Left renal pelvis (tissue), 4 donors: Measurements from ENCODE around the gene SEZ6L2. TPM values are rescaled to one million over a fixed set of nuclear protein-coding genes. Genes with fewer than 3 reads are reported as not detected.
"Not testable (repeated sequence)": the region's sequence is repeated elsewhere in the genome, so short reads cannot be mapped to it uniquely, and the experiment has no call there.

Experiments
- DNase-seq, 4 donors: peaks; one replicate each; pipeline ENCODE4 v3.0.0-alpha.2; 2013; ENCODE audit warnings: low read depth in 4 of 4, low spot score in 3 of 4
- polyA plus RNA-seq, 4 donors: library from polyadenylated mRNA; unstranded; fragments of 120-200 nt; gene quantifications; one replicate each; pipeline ENCODE4 v1.2.1, GENCODE V29; 2013; ENCODE audit not compliant: insufficient read length in 4 of 4

Gene SEZ6L2
- polyA plus RNA-seq, 4 donors, result 9.5 to 11.8 (median 10.9) TPM

DNA sequence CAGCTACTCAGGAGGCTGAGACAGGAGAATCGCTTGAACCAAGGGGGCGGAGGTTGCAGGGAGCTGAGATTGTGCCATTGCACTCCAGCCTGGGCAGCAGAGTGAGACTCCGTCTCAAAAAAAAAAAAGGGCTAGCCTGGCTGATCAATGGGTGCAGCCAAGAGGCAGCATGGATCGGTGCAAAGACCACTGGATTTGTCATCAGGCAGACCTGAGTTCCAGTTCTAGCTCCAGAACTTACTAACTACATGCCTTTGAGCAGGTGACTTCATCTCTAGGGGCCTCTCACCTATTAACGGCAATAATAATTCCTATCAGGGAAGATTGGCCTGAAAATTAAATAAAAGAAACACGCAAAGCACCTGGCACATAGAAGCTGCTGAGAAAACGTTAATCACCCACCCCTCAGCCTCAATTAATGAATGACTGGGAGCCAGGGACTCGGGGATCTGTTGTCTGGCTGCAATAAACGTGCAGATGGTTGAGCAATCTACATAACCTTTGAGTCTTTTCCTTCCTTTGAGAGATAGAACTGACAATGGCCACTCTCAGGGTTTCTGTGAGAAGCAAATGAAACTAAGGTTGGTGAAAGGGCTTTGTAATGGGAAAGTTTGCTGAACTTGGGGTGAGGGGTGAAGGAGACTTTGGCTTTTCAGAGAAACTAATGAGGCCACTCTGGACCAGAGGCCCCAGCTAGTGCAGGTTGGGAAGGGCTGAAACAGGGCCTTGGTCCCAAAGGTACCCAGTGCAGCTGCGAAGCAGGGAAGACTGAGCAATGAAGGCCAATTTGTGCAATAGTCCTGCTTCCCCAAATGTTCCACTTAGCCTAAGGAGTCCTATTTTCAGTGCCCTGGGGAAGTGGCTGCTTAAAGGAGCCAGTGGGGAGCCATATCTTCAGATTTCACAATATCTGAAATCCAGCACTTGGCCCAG, 7.6 kb downstream of the SEZ6L2 start:
- DNase-seq, result no peak

GRCh38 chr16:29889372-29889771, 10.0 kb downstream of the SEZ6L2 start:
- DNase-seq, result not testable (repeated sequence)

GRCh38 chr16:29883987-29884386, 15.4 kb downstream of the SEZ6L2 start:
- DNase-seq, result no peak

DNA sequence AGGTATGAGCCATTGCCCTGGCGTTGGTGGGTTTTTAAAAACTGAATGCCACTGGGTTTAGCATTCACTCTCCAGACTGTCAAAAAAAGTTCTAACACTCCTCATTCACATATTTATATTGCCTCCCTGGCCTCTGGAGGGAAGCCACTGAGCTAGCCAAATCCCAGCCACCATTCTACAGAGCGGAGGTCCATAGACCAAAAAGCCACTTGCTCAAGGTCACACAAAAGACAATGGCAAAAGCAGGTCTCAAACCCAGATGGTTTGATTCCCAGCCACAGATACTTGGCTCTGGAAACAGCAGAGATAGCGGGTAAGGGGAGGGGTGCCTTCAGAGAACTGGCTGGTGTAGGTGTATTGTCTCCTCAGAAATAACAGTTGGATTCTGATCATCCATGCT, 18.3 kb downstream of the SEZ6L2 start:
- no peak for DNase-seq

- DNase-seq, result no peak
Observed at GRCh38 chr16:29878172-29878571, 21.2 kb downstream of the SEZ6L2 start.

GRCh38 chr16:29877266-29877961, 21.9 kb downstream of the SEZ6L2 start:
- DNase-seq, result no peak

- DNase-seq, result no peak
Observed at GRCh38 chr16:29876594-29877249, 22.6 kb downstream of the SEZ6L2 start.

DNA sequence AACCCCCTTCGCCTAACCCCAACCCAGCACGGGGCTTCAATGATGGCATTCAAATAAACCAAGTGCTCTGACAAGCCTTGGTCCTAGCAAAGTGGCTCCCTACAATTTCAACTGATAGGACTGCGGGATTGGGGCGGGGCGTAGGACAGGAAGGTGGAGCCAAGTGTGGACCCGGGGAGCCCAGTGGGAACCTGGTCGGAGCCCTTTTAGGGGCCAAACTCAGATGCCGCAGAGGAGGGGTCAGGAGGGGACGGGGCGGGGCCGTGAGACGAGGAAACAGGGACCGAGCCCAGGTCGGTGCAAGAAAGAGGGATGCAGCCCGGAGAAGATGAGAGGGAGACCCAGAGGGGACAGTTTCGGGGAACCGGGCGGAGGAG, 23.1 kb downstream of the SEZ6L2 start:
- DNase-seq, result no peak

DNA sequence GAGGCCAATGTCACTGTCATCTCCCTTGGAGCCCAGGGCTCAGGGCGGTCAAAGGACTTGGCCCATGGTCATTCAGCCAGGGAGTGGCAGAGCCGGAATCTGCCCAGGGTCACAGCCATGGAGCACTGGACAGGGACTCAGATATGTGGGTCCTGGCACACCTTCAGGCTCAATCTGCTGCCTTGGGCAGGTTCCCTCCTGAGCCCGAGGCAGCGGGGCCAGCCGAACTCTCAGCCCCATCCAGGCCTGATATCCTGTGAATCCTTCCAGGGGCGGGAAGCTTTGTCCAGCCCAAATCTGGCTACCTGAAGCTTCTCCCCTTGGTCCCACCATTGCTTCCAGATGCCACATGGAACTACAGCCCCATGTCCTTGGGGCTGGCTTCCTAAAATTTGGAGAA, 24.1 kb downstream of the SEZ6L2 start:
- no peak for DNase-seq

DNA sequence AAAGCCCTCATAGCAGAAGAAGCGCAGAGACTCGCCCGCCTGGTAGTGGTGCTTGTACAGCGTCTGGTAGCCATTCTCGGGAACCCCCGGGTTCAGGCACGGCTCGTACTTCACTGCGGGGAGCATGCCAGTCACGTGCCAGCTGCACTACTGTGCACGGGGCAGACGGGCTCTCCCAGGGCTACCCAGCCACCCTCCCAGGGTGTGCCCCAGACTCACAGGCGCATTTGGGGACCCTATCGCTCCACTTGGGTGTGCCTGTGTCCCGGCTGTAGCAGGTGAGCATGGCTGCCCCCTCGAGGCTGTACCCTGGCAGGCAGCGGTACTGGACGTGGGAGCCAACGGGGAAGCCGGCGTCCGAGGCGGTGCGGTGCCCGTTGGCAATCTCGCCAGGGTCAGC, 26.0 kb downstream of the SEZ6L2 start:
- no peak for DNase-seq

GRCh38 chr16:29871822-29872546, 27.4 kb downstream of the SEZ6L2 start:
- DNase-seq, result no peak

GRCh38 chr16:29869067-29869466, 30.3 kb downstream of the SEZ6L2 start:
- DNase-seq, result not testable (repeated sequence)

DNA sequence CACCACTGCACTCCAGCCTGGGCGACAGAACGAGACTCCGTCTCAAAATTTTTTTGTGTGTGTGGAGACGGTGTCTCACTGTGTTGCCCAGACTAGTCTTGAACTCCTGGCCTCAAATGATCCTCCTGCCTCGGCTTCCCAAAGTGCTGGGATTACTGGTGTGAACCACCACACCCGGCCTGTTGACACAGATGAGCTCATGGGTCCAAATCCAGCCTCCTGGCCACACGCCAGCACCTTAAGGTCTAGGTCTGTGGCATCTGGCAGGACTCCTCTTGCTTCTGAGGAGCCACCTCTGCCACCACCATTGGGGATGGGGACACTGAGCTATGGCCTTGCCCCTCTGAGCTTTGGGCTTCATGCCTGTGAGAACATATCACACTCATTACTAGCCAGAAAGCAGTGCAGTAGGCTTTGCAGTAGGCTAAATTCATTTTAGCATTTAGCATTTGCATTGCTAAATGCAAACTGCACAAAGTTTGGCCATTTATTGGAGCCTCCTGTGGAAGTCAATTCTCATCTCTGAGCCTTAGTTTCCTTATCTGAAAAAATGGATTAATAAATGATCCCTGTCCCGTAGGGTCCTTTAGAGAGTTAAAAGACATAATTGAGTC, 30.8 kb downstream of the SEZ6L2 start:
- no peak for DNase-seq

DNA sequence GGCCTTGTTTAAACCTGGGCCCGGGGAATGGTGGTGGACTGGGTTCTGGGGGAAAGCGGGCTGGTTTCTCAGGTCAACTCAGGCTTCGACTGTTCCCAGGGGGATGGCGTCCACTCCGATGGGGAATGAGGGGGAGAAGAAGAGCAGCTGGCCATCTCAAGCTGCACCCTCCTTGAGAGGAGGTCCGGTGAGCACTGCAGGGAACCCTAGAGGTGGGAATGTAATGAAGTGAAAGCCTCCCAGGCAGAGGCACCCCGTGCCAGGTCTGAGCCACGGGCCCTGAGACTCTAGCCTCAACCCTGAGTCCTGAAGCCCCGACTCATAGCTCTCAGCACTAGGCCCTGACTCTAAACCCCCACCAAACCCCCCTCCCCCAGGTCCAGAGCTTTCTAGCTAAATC, 35.1 kb downstream of the SEZ6L2 start:
- DNase-seq, result no peak

- no peak for DNase-seq
Observed at GRCh38 chr16:29863669-29863984, 35.7 kb downstream of the SEZ6L2 start.

DNA sequence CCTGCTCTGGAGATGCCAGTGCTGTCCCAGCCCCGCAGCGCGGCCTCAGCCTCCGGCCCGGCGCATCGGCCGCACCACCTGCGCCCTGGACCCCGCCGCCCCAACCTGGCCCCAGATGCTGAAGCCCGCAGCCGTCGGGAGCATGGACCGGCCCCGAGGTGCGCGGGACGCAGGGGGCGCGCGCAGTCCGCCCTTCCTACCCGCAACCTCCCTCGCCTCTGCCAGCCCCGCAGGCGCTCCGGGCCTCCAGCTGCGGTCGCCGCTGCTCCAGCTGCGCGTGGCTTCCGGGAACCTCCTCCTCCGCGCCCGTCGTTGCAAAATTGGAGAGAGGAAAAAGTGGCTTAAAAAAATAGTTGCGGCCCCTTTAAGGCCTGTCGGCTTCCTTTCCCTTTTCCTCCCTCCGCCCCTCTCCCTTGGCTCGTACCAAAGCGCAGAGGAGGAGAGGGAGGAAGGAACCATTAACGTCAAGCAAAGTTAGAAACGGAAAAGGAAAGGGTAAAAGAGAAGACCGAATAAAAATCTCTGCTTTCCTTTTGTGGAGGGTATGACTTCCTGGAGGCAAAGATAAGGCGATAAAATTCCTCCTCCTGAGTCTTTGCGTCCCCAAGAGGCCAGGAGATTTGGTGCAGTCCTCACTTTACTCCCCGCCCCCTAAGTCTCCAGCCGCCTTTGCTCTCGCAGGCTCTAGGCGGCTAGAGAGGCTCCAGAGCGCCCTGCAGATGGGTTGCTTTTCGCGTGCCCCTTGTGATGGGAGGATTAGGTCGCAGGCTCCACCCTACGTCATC, 36.3 kb downstream of the SEZ6L2 start, which contains the start of gene CDIPT:
Gene CDIPT, minus strand, starts transcription at position 343 of the 785 bp plus-strand sequence. CDS start 369 bp downstream, outside the sequence.
- peak; percentile 93 to 96 (median 94) for DNase-seq

- DNase-seq, result no peak
Observed at GRCh38 chr16:29862383-29862883, 36.9 kb downstream of the SEZ6L2 start.

DNA sequence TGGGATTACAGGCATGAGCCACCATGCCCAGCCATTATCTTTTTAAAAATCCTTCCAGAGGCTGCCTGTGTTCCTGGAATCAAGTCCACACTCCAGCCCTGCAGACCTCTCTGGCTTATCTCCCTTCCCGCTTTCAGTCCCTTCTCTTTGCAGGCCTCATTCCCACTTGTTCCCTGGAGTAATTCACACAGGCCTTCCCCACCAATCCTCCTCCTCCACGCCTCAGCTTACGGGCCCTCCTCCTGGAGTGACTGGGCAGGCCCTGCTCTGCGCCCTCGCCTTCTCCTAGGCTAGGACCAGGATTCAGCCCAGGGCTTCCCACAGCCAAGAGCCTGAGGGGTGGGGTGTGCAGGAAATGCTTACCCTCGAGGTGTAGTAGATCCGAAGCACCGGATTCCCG, 39.1 kb downstream of the SEZ6L2 start:
- no peak for DNase-seq

DNA sequence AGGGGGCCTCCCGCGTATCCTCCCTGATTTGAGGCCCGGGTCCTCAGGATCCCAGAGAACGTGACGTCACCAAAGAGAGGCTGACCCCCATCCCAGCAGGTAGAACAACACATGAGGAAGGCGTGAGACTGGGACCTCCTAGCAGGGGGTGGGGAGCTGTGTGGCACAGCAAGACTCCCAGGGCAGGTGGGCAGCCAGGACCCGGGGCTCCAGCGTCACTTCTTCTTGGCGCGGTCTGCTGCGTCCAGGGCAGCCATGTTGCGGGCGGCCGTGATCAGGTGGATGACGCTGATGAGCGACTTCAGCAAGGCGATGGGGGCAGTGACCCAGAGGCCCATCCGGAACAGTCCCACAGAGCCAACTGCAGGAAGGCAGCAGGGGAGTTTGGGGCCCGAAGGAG, 40.4 kb downstream of the SEZ6L2 start:
- no peak for DNase-seq
